GM15510 (cell line): Measurements from ENCODE around the gene NSUN7.

Source experiments
- POLR2A ChIP-seq: IDR thresholded peaks from 3 replicates; pipeline ENCODE4 v1.6.1; 2011; ENCODE audit warnings: borderline replicate concordance; ENCODE audit not compliant: insufficient read length; ENCODE audit errors: extremely low read depth

The NSUN7 gene

DNA sequence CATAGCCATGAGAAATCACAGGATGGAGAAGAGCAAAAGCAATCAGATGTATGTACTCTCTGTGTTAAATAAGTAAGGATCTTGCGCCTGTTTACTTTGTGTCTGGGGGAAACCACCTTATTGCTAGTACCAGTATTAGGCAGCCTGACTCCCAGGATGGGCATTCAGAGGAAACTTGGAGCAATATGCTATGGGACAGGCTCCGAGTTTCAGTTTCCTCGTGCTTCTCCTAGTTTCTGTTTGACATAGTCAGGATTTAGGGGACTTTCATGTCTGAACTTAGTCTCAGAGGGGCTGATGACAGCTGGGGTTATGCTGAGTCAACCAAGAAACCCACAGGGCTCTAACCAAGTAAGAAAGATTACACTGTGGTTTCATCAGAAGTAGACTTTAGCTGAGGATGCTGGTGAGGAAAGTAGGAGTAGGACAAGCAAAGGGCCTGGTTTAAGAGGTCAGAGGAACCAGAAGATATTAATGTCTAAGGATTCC lies 13.5 kb downstream of the NSUN7 start:
- no peak for TF ChIP-seq POLR2A

DNA sequence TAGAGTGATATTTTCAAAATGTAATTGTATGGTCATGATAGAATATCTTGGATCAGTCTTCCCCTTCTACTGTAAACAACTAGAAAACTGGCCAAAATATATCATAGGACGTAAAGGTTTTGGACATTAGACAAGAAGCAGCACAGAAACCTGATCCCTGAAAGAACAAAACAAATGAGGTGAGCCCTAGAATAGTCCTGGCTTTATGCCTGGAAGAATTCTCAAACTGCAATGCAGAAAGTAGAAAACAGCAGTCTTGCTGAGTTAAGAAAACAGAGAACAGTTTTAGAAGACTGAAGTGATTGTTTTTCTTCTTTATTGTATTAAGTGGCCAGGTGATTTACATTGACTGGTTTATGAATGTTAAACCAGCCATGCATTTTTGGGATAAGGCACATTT lies 19.5 kb downstream of the NSUN7 start:
- TF ChIP-seq POLR2A, result no peak

DNA sequence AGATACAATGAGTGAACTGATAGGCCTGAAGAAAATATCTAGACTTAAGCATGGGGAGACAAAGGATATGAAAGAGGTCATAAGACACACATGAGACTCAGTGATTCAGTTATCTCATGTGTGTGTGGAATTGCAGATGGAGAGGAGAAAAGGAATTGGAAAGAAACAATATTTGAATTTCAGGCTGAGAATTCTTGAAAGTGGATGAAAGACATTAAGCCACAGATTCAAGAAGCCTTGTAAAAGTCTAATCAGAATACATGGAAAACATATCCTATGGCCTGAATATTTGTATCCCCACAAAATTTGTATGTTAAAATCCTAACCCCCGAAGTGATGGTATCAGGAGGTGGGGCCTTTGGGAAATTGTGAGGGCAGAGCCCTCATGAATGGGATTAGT lies 28.3 kb downstream of the NSUN7 start:
- no peak for TF ChIP-seq POLR2A

DNA sequence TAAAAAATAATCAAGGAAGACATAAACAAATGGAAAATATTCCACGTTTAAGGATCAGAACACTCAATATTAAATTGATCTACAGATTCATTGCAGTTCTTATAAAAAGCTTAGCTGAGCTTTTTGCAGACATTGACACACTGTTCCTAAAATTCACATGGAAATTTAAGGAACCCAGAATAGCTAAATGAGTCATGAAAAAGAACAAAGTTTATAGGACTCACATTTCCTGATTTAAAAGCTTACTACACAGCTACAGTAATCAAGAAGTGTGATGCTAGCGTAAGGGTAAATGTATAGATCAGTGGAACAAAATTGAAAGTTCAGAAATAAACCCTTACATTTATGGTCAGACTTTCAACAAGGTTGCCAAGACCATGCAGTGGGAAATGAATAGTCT lies 33.1 kb downstream of the NSUN7 start:
- TF ChIP-seq POLR2A, result no peak

DNA sequence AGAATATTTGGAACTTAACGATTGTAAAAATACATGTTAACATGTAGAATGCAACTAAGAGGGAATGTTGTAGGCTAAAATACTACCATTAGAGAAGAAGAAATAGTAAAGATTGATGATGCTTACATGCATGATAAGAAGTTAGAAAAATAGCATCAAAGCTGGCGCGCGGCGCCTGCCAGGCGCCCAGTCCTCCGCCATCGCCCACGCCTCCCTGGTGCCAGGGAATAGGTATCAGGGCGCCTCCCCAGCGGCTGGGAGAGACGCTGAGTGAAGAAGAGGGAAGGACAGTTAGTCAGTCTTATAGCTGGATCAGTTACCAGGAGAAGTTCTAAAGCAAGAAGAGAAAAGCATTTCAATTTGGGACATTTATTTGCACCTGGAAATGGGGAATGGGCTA lies 36.0 kb downstream of the NSUN7 start:
- no peak for TF ChIP-seq POLR2A

DNA sequence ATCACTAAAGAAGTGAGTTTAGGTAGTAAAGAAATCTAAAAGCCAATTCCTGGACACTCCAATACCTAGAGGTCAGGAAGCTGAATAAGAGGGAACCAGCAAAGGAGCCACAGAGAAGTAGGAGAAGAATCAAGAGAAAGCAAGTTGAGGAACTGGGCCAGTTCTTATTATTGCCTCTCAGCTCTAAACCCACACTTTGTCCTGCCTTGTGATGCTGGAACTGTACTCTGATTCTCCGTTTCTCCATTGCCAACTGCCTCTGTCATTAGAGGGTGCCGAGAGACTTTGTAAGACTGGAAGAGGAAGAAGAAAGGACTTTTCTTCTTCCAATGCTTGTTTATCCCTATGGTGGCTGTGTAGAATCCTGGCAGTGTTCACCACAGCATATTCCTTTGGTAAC lies 38.6 kb downstream of the NSUN7 start:
- TF ChIP-seq POLR2A, result no peak

DNA sequence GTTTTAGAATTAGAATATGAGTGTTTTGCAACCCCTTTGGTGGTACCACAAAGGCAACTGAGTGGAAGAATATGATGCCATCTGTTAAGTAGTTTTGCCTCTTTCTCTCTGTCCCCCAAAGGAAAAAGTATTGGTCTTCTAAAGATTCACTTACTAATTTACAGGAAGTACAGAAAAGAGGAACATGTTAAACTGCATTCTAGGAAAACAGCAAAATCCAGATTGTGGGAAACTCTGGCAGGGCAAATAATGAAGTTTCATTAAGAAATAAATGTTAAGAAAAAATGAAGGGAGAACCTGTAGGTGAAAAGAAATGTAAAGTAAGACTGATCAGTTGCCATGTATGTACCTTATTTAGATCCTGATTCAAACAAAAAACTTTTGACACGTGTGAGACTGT lies 39.3 kb downstream of the NSUN7 start:
- no peak for TF ChIP-seq POLR2A

DNA sequence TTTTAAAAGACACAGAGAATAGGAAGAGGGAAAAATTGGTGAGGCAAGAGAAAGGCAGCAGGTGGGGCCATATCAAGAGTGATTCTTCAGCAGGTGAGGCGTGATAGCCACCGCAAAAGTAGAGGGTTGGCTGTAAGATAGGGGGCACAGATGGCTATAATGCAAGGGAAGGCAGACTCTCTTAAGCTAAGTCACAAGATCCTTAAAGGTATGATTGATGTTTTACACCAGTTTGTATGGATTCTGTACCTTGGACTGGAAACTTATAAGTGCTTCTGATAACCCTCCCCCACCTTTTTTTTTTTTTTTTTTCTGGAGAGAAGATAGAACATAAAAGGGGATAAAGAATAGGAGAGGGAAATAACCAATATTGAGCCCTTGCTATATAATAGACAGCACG lies 40.0 kb downstream of the NSUN7 start:
- no peak for TF ChIP-seq POLR2A

DNA sequence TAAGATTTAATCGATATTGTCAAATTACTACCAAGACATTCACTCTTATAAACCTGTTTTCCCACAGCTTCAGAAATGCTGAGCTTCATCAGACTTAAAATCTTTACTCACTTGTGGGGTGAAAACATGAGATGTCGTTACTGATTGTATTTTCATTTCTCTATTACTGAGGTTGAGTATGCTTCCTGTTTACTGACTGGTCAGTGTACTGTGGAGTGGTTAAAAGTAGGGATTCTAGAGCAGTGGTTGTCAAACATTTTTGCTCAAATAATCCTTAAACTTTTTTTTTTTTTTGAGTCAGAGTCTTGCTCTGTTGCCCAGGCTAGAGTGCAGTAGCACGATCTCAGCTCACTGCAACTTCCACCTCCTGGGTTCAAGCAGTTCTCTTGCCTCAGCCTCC lies 50.3 kb downstream of the NSUN7 start:
- no peak for TF ChIP-seq POLR2A

DNA sequence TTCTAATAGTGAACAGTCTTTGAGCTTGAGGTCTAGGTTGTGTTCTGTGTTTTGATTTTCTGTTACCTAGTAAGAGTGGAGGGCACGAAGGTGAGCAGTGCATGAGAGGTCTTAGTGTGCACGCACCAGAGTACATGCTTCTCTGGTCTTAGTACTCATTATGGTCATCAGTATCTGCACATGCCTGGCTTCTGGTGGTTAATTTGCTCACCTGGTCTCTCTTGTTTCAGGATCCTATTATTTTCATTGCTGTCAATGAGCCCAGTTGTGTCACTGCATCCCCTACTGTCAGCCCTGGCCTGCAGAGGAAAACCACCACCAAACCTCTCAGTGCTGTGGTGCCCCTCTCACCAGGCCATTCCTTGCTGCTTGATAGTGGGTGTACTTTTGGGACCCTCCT lies 54.8 kb downstream of the NSUN7 start:
- no peak for TF ChIP-seq POLR2A

DNA sequence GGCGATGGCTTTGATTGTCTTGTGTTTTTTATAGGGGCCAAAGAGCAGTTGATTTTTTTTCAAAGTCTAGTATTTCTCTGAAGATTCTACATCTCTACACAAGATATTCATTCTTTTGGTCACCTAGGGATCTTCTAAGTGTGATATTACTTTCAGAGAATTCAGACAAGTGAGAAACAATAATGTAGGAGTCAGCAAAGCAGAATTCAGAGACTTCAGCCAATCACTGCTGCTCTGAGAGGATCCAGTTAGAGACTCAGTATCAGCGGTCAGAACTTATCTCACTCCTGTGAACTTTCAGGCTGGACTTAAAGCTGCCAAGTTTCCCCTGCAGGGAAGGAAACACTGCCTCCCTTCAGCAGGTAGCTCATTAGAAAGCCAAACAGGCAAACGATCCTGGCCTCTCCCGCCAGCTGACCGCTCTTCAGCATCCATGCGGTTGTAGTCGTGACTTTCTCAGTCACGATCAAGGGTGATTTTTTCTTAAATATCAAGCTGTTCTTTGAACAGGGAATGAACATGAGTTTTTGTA lies 59.2 kb downstream of the NSUN7 start:
- no peak for TF ChIP-seq POLR2A

DNA sequence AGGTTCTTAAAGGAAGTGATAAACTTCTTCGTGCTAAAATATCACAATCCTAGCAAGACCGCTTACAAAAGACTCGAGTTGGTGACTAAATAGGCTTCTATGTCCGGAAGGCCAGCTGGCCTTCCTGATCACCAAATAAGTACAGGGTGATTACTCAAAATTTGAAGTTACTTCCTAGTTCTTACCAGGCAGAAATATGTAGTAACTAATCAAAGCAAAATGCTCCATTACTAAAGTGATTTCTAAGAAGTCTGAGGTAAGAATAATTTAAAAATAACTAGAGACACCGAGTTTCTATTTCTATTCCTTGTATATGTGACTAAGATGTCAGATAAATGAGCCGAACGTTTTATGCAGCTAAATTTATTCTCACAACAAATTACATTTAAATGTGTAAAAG lies 62.2 kb downstream of the NSUN7 start:
- TF ChIP-seq POLR2A, result no peak

DNA sequence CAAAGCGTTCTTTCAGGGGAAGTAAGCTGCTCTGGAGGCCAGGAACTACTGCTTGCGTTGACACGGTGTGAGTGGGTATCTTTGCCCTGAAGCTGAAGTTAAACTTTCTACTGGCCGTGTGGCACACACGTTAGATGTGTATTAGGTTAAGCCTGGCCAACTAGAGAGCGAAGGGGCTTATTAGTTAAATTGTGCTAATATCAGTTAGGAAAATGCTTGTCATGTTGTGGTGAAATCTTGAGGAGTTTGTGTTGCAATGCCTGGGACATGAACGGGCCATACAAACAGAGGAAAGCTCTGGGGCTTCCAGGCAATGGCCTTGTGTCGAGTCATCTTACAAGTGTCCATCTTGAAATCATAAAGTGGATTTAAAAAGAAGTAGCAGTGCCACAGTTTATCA lies 62.6 kb downstream of the NSUN7 start:
- TF ChIP-seq POLR2A, result no peak

DNA sequence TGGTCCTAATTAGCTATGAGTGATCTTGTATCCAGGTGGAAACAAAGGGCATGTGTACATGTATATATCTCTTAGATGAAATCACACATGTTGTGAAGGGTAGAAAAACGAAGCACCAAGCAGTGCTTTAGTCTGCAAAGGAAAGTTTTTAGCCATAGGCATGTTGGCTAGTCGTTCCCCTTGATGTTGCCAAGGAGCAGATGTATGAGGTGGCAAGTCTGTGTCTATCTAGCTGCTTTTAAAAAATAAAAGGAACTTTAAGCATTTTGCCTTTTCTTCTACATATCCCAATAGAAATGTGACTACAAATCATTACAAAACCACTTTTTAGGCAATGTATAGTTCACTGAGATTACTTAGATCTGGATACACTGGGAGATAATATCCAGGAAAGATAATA lies 63.1 kb downstream of the NSUN7 start:
- TF ChIP-seq POLR2A, result no peak

DNA sequence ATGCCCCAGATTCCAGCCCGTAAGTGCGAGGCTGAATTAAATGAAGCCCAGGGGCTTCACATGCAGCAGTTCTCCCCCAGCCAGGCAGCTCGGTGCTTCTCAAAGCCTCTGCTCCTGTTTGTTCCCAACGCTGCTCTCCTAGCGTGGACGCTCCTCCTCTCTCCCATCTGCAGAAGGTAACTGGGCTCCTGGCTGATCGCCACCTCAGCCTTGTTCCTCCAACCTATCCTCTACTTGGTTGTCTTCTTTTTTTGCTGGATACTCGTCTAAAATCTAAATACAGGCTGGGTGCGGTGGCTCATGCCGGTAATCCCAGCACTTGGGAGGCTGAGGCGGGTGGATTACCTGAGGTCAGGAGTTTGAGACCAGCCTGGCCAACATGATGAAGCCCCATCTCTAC lies 70.3 kb downstream of the NSUN7 start:
- TF ChIP-seq POLR2A, result no peak

DNA sequence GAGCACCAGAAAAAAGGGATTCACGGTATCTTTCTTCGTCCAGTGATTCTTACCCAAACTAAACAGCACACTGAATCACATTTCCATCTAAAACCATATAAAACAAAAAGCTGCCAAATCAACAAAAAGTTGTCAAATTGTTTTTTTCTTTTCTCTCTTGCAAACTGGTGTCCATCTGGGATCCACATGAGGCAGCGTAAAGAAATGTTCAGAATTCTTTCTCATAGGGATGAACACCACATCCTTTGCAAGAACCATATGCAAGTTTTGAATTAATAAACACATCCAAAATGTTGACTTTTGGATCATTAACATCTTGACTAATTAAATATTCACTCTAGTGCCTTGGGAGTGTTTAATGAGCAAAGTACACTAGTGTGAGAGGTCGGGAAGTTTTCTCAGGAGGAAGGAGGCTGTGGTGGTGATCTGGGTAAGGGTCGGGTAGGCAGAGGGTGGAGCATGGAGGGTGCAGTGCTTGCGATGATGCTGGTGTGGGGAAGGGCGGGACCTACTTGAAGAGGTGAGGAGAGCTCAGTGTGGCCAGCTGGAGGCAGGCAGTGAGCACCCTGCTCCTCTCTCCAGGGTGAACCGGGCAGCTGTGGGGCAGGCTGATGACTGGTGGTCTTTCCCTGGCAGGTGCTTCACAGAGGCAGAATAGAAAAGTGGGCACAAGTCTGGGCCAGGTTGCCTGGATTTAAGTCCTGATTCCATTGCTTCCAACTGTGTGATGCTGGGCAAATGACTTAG lies 72.8 kb downstream of the NSUN7 start:
- no peak for TF ChIP-seq POLR2A
